ENCODE results near the gene KATNIP. TPM values are rescaled to one million over a fixed set of nuclear protein-coding genes. Genes with fewer than 3 reads are reported as not detected.

Gene KATNIP
- total and polyA plus RNA-seq, 9 of the 15 experiments (the other 6 are each of a cell fraction or from before 2014, with no cell fraction given) = 1.7 to 13.2 (median 8.0) TPM

DNA sequence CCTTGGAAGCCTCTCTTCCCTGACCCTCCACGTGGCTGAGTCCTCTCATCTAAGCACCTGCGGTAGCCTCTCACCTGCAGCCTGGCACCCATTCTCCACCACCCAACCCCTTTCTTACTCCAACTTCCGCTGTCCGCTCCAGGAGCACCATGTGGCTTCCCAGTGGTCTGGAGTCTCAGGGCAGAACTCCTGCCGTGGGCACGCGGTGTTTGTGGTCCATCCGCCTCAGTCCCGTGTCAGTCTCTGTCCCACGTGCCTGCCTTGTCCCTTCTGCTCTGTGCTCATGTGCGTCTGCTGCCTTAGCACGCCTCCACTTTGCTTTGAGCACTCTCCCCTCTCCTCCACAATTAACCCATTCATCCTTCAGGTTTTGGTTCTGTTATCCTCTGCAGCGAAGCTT is 49.7 kb downstream of the KATNIP start (continued):
- TF ChIP-seq, protein P1, sequence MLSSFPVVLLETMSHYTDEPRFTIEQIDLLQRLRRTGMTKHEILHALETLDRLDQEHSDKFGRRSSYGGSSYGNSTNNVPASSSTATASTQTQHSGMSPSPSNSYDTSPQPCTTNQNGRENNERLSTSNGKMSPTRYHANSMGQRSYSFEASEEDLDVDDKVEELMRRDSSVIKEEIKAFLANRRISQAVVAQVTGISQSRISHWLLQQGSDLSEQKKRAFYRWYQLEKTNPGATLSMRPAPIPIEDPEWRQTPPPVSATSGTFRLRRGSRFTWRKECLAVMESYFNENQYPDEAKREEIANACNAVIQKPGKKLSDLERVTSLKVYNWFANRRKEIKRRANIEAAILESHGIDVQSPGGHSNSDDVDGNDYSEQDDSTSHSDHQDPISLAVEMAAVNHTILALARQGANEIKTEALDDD (IDR thresholded peaks at IDR 0.05) = no peak
- no peak for TF ChIP-seq ZNF224 (CRISPR knock-in tag; IDR thresholded peaks at IDR 0.05)
- no peak for TF ChIP-seq KLF16 (IDR thresholded peaks at IDR 0.05)
- no peak for TF ChIP-seq POLR2H (tag; IDR thresholded peaks at IDR 0.05; ENCODE audit: low read depth)
- TF ChIP-seq, protein P2, sequence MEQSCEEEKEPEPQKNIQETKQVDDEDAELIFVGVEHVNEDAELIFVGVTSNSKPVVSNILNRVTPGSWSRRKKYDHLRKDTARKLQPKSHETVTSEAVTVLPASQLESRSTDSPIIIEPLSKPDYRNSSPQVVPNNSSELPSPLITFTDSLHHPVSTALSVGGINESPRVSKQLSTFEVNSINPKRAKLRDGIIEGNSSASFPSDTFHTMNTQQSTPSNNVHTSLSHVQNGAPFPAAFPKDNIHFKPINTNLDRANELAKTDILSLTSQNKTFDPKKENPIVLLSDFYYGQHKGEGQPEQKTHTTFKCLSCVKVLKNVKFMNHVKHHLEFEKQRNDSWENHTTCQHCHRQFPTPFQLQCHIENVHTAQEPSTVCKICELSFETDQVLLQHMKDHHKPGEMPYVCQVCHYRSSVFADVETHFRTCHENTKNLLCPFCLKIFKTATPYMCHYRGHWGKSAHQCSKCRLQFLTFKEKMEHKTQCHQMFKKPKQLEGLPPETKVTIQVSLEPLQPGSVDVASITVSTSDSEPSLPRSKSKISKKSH (CRISPR knock-in tag; IDR thresholded peaks at IDR 0.05) = no peak
- TF ChIP-seq NFE2 (IDR thresholded peaks at IDR 0.05; ENCODE audit: low read depth) = no peak

Other genes starting within 250 kb of the KATNIP start
- 3.3 and 3.5 TPM in 2 replicates for gene IL4R, start 236.2 kb upstream of the KATNIP start, total RNA-seq (2014; rRNA removed)
- 1.9 and 2.4 TPM in 2 replicates for gene IL4R, start 236.2 kb upstream of the KATNIP start, total RNA-seq (2014; rRNA removed; fragmentation: Illumina TruSeq; extraction: Trizol)
- 3.3 and 3.8 TPM in 2 replicates for gene IL4R, start 236.2 kb upstream of the KATNIP start, total RNA-seq (2015; rRNA removed; fragmentation: Illumina TruSeq; extraction: Trizol)
- gene IL4R, start 236.2 kb upstream of the KATNIP start, total RNA-seq (2021) = 5.2 and 5.5 TPM in 2 replicates
- 5.8 and 6.2 TPM in 2 replicates for gene IL4R, start 236.2 kb upstream of the KATNIP start, polyA plus RNA-seq (2011; rRNA removed)
- 3.9 and 4.1 TPM in 2 replicates for gene IL4R, start 236.2 kb upstream of the KATNIP start, polyA plus RNA-seq (2014; fragmentation: Illumina TruSeq; extraction: Trizol)
- under 1 TPM; 0.17 to 0.38 TPM for gene IL4R, start 236.2 kb upstream of the KATNIP start, polyA plus RNA-seq (2014; fragmentation: Nextera tagmentation; extraction: Ambion mirVana)
- 3.0 and 3.3 TPM in 2 replicates for gene IL4R, start 236.2 kb upstream of the KATNIP start, polyA plus RNA-seq (2014; rRNA removed)
- gene IL21R, start 148.0 kb upstream of the KATNIP start, total RNA-seq (2014; rRNA removed) = 0.14 and 0.33 TPM in 2 replicates
- gene IL21R, start 148.0 kb upstream of the KATNIP start, total RNA-seq (2014; rRNA removed; fragmentation: Illumina TruSeq; extraction: Trizol) = 0.22 TPM in 2 replicates
- 0.11 and 0.19 TPM in 2 replicates for gene IL21R, start 148.0 kb upstream of the KATNIP start, total RNA-seq (2015; rRNA removed; fragmentation: Illumina TruSeq; extraction: Trizol)
- 0.29 and 0.51 TPM in 2 replicates for gene IL21R, start 148.0 kb upstream of the KATNIP start, total RNA-seq (2021)
- 0.21 and 0.46 TPM in 2 replicates for gene IL21R, start 148.0 kb upstream of the KATNIP start, polyA plus RNA-seq (2011; rRNA removed)
- gene IL21R, start 148.0 kb upstream of the KATNIP start, polyA plus RNA-seq (2014; fragmentation: Illumina TruSeq; extraction: Trizol) = 0.34 and 0.46 TPM in 2 replicates
- under 1 TPM in 1 of 2 experiments, not detected in 1; 0.04 TPM for gene IL21R, start 148.0 kb upstream of the KATNIP start, polyA plus RNA-seq (2014; fragmentation: Nextera tagmentation; extraction: Ambion mirVana)
- gene IL21R, start 148.0 kb upstream of the KATNIP start, polyA plus RNA-seq (2014; rRNA removed) = 0.15 and 0.62 TPM in 2 replicates
- gene GTF3C1, start 231 bp upstream of the KATNIP start, total RNA-seq (2014; rRNA removed) = 47.9 and 55.3 TPM in 2 replicates
- gene GTF3C1, start 231 bp upstream of the KATNIP start, total RNA-seq (2014; rRNA removed; fragmentation: Illumina TruSeq; extraction: Trizol) = 21.1 and 23.7 TPM in 2 replicates
- 30.9 and 33.5 TPM in 2 replicates for gene GTF3C1, start 231 bp upstream of the KATNIP start, total RNA-seq (2015; rRNA removed; fragmentation: Illumina TruSeq; extraction: Trizol)
- 61.5 and 63.6 TPM in 2 replicates for gene GTF3C1, start 231 bp upstream of the KATNIP start, total RNA-seq (2021)
- 10.1 and 18.4 TPM in 2 replicates for gene GTF3C1, start 231 bp upstream of the KATNIP start, polyA plus RNA-seq (2011; rRNA removed)
- 41.2 and 45.9 TPM in 2 replicates for gene GTF3C1, start 231 bp upstream of the KATNIP start, polyA plus RNA-seq (2014; fragmentation: Illumina TruSeq; extraction: Trizol)
- 1 to 10 TPM in 1 of 2 experiments, under 1 TPM in 1; 0.72 to 2.5 TPM for gene GTF3C1, start 231 bp upstream of the KATNIP start, polyA plus RNA-seq (2014; fragmentation: Nextera tagmentation; extraction: Ambion mirVana)
- gene GTF3C1, start 231 bp upstream of the KATNIP start, polyA plus RNA-seq (2014; rRNA removed) = 26.6 and 46.5 TPM in 2 replicates

Data from K562 (cell line).